Endothelial cell (in vitro differentiated cells): Measurements from ENCODE around the gene KLHL25. TPM values are rescaled to one million over a fixed set of nuclear protein-coding genes. Genes with fewer than 3 reads are reported as not detected.
A peak's percentile ranks its signal among the peaks of the same experiment; 100 is the strongest.

Source experiments
- DNase-seq: peaks from one replicate; pipeline ENCODE4 v3.0.0; 2021; ENCODE audit warnings: low spot score
- H3K27ac Mint-ChIP-seq: one replicate; pipeline ENCODE4 v1.8.0; 2021; ENCODE audit warnings: mixed read lengths, inconsistent platforms; ENCODE audit not compliant: unreplicated experiment
- H3K27me3 Mint-ChIP-seq: one replicate; pipeline ENCODE4 v1.8.0; 2021; ENCODE audit warnings: mild to moderate bottlenecking, moderate library complexity, mixed read lengths, inconsistent platforms; ENCODE audit not compliant: unreplicated experiment
- H3K36me3 Mint-ChIP-seq: one replicate; pipeline ENCODE4 v1.8.0; 2021; ENCODE audit warnings: mild to moderate bottlenecking, low read depth, mixed read lengths, inconsistent platforms; ENCODE audit not compliant: unreplicated experiment
- H3K4me1 Mint-ChIP-seq: one replicate; pipeline ENCODE4 v1.8.0; 2021; ENCODE audit warnings: mild to moderate bottlenecking, mixed read lengths, inconsistent platforms; ENCODE audit not compliant: unreplicated experiment
- H3K4me3 Mint-ChIP-seq: one replicate; pipeline ENCODE4 v1.8.0; 2021; ENCODE audit warnings: mild to moderate bottlenecking, mixed read lengths, inconsistent platforms; ENCODE audit not compliant: unreplicated experiment
- H3K9me3 Mint-ChIP-seq: one replicate; pipeline ENCODE4 v1.8.0; 2021; ENCODE audit warnings: mixed read lengths, inconsistent platforms; ENCODE audit not compliant: unreplicated experiment
- CTCF ChIP-seq: fragments of 200-600 bp; sonication (generic); IDR thresholded peaks from one replicate; pipeline ENCODE4 v1.5.0; 2021; ENCODE audit warnings: antibody characterized with exemption; ENCODE audit not compliant: unreplicated experiment
- total RNA-seq: library from RNA; stranded (reverse); fragmentation: NEBNext Ultra II Directional; extraction: Animal tissue kit (Norgen Biotek cat#: 25700); gene quantifications from one replicate; pipeline ENCODE4 v1.2.1, GENCODE V29; 2021; ENCODE audit not compliant: unreplicated experiment

KLHL25 gene
- total RNA-seq, 1 donor from 2014 or later = 7.4 TPM

GRCh38 chr15:85746641-85747040, 48.1 kb downstream of the KLHL25 start:
- Mint-ChIP-seq H3K9me3 (no peaks in the 10 kb centered on the region), H3K4me1 (peaks cover 27% of the 10 kb centered on the region), H3K4me3 (no peak overlapping the region), H3K36me3 (peaks cover 63% of the 10 kb centered on the region), H3K27me3 (peaks cover 41% of the 10 kb centered on the region), H3K27ac (peak overlapping the region; percentile 52)
- no peak for TF ChIP-seq CTCF
- no peak for DNase-seq

DNA sequence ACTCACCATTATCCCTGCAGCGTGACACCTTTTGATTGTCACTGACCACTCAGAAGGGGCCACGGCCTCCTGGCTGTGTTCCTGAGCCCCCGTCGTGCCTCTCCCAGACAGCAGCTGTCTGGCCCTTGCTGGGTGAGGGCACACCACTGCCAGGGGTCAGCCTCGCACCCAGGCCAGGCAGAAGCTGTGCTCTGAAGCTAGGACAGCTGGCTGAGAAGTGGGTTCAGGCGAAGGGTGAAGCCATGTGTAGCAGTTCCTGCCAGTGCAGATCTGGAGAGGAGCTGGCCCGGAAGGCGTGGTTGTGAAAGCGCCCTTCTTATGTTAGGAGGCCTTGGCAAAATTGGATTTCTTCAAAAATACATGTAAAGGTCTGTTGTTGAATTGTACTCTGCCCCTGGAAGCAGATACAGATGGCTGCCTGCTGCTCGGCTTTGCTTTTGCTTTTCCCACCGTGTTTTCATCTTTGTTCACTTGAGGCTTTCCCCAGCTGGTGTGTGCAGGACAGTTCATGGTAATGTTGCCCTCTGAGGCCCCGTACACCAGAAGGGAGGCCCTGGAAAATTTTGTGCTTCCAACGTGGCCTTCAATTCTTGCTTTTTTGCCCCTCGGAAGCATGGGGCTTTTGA, 49.1 kb downstream of the KLHL25 start:
- no peak for DNase-seq
- TF ChIP-seq CTCF = no peak
- no peaks in the 10 kb centered on the region for H3K9me3 Mint-ChIP-seq
- H3K4me1 Mint-ChIP-seq = peaks cover 25% of the 10 kb centered on the region
- peaks cover 66% of the 10 kb centered on the region for H3K36me3 Mint-ChIP-seq
- peaks cover 38% of the 10 kb centered on the region for H3K27me3 Mint-ChIP-seq
- H3K27ac Mint-ChIP-seq = no peak overlapping the region
- H3K4me3 Mint-ChIP-seq = no peak overlapping the region

- peaks cover 25% of the 10 kb centered on the region for H3K4me1 Mint-ChIP-seq
- no peak overlapping the region for H3K27ac Mint-ChIP-seq
- TF ChIP-seq CTCF = no peak
- no peak overlapping the region for H3K4me3 Mint-ChIP-seq
- no peak for DNase-seq
- no peaks in the 10 kb centered on the region for H3K9me3 Mint-ChIP-seq
- H3K36me3 Mint-ChIP-seq = peaks cover 72% of the 10 kb centered on the region
- peaks cover 36% of the 10 kb centered on the region for H3K27me3 Mint-ChIP-seq
These were observed 49.7 kb downstream of the KLHL25 start for GRCh38 chr15:85745023-85745422.

DNA sequence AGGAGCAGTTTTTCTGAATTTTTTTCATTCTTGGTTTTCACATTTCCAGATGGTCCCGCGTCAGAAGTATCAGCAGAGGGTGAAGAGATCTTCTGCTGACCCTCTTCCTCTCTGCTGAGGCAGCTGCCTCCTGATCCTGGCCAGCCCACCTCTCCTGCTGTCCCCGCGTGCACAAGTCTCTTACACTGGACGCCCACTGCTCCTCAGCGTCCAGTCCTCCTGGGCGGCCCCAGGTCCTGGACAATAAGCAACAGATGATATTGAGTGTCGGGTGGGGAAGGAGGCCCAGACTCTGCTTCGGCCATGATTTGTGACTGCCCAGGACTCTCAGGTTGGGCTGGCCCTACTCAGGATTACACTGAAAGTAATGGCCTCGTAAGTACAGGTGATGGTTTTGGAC, 50.1 kb downstream of the KLHL25 start:
- H3K4me1 Mint-ChIP-seq = peaks cover 25% of the 10 kb centered on the region
- no peaks in the 10 kb centered on the region for H3K9me3 Mint-ChIP-seq
- peaks cover 72% of the 10 kb centered on the region for H3K36me3 Mint-ChIP-seq
- peaks cover 36% of the 10 kb centered on the region for H3K27me3 Mint-ChIP-seq
- DNase-seq = no peak
- TF ChIP-seq CTCF = no peak
- peak overlapping the region; percentile 12 for H3K27ac Mint-ChIP-seq
- no peak overlapping the region for H3K4me3 Mint-ChIP-seq

DNA sequence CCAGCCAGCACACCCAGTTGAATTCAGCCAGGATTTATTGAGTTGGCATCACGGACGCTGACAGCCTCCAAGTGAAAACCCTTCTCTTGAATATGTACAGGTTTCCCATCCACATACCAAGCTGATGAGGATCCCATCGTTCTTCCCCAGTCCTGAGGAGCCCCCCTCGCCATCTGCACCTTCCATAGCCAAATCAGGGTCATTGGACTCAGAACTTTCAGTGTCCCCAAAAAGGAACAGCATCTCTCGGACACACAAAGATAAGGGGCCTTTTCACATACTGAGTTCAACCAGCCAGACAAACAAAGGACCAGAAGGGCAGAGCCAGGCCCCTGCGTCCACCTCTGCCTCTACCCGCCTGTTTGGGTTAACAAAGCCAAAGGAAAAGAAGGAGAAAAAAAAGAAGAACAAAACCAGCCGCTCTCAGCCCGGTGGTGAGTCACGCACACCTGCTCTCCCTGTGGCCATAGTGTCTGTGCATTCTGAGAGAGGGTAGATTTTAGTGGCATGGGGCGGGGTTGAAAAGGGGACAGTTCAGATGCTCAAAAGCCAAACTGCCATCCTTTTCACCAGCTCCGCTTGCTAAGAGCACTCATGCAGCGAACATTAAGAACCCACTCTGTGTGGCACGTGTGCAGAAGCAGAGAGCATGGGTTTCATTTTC, 51.2 kb downstream of the KLHL25 start:
- DNase-seq = no peak
- Mint-ChIP-seq H3K9me3 (no peaks in the 10 kb centered on the region), H3K27me3 (peaks cover 30% of the 10 kb centered on the region), H3K4me3 (peak overlapping the region; percentile 49), H3K36me3 (peaks cover 72% of the 10 kb centered on the region), H3K4me1 (peaks cover 14% of the 10 kb centered on the region), H3K27ac (no peak overlapping the region)
- no peak for TF ChIP-seq CTCF
